IPS-18a (cell line): ENCODE data around the gene ZNF891.
A peak's percentile ranks its signal among the peaks of the same experiment; 100 is the strongest.

Source experiments
- H3K27ac ChIP-seq: one replicate; pipeline ENCODE4 v1.5.1; 2013; ENCODE audit warnings: low read length
- H3K27me3 ChIP-seq: one replicate; pipeline ENCODE4 v1.6.1; 2013; ENCODE audit warnings: mild to moderate bottlenecking, low read length; ENCODE audit not compliant: control insufficient read depth, insufficient read depth
- H3K36me3 ChIP-seq: one replicate; pipeline ENCODE4 v1.6.1; 2013; ENCODE audit warnings: low read depth, low read length; ENCODE audit not compliant: control insufficient read depth
- H3K4me1 ChIP-seq: one replicate; pipeline ENCODE4 v1.6.1; 2013; ENCODE audit warnings: low read depth, low read length; ENCODE audit not compliant: control insufficient read depth
- H3K4me3 ChIP-seq: one replicate; pipeline ENCODE4 v1.5.1; 2013; ENCODE audit warnings: low read length
- H3K9ac ChIP-seq: one replicate; pipeline ENCODE4 v1.6.1; 2013; ENCODE audit warnings: mild to moderate bottlenecking, low read length, moderate library complexity
- H3K9me3 ChIP-seq: one replicate; pipeline ENCODE4 v1.6.1; 2013; ENCODE audit warnings: low read depth, low read length; ENCODE audit not compliant: control insufficient read depth

ZNF891 gene

DNA sequence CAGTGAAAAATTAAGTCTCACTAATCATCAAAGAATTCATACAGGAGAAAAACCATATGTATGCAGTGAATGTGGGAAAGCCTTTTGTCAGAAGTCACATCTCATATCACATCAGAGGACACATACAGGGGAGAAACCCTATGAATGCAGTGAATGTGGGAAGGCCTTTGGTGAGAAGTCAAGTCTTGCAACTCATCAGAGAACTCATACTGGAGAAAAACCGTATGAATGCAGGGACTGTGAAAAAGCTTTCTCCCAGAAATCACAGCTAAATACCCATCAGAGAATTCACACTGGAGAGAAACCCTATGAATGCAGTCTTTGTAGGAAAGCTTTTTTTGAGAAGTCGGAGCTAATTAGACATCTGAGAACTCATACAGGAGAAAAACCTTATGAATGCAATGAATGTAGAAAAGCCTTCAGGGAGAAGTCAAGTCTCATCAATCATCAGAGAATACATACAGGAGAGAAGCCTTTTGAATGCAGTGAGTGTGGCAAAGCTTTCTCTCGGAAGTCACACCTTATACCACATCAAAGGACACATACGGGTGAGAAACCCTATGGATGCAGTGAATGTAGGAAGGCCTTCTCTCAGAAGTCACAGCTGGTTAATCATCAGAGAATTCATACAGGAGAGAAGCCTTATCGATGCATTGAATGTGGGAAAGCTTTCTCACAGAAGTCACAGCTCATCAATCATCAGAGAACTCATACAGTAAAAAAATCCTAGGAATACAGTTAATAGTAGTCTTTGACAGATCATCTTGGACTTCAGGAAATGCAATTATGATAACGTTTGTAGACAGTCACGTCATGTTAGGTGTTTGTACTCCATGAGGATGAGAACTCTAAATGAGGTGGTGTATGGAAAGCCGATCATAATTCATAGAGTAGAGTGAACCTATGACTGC, 71.6 kb downstream of the ZNF891 start:
- H3K4me3 ChIP-seq = peak overlapping the region; percentile 25
- H3K36me3 ChIP-seq = peaks cover 38% of the 10 kb centered on the region

DNA sequence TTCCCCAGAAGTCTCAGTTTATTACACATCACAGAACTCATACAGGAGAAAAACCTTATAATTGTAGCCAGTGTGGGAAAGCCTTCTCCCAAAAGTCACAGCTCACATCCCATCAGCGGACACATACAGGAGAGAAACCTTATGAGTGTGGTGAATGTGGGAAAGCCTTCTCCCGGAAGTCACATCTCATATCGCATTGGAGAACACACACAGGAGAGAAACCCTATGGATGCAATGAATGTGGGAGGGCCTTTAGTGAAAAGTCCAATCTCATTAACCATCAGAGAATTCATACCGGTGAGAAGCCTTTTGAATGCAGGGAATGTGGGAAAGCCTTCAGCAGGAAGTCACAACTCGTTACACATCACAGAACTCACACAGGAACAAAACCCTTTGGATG, 72.6 kb downstream of the ZNF891 start:
- Histone ChIP-seq H3K4me1 (no peaks in the 10 kb centered on the region), H3K9ac (no peak overlapping the region), H3K27me3 (no peaks in the 10 kb centered on the region), H3K36me3 (peaks cover 48% of the 10 kb centered on the region), H3K4me3 (peak overlapping the region; percentile 10), H3K9me3 (peaks cover 94% of the 10 kb centered on the region), H3K27ac (no peak overlapping the region)

More for the DNA sequence above, 71.6 kb downstream of the ZNF891 start:
- Histone ChIP-seq H3K27me3 (no peaks in the 10 kb centered on the region), H3K9ac (no peak overlapping the region), H3K4me1 (no peaks in the 10 kb centered on the region), H3K27ac (no peak overlapping the region), H3K9me3 (peaks cover 94% of the 10 kb centered on the region)
